HepG2 (cell line): ENCODE measurements around the gene SLC13A5. TPM values are rescaled to one million over a fixed set of nuclear protein-coding genes. Genes with fewer than 3 reads are reported as not detected.

ENCODE experiments used
- ATAC-seq: fragments of 200-7000 bp; cut with Tn5 transposase; 3 replicates; pipeline ENCODE4 v1.9.1; 2020; ENCODE audit warnings: mild to moderate bottlenecking, moderate library complexity
- BruUV-seq: library from RNA; stranded (reverse); fragments of 400-500 nt; replicated peaks from 2 replicates; lab custom pipeline; 2021; lab: Mats Ljungman, UMichigan
- CTCF ChIA-PET: fragments of 300-600 bp; formaldehyde crosslinking; extraction: SDS; loops from one replicate; lab custom pipeline; 2021; ENCODE audit warnings: low total read pairs, inconsistent platforms, low intra/inter-chr PET ratio; lab: Yijun Ruan, JAX
- POLR2A ChIA-PET: fragments of 350-600 bp; sonication (Branson Sonifier 250); formaldehyde crosslinking; loops from one replicate; lab custom pipeline; 2020; ENCODE audit warnings: antibody characterized with exemption, inconsistent platforms; lab: Yijun Ruan, JAX
- DNase-seq: peaks from one replicate; pipeline ENCODE4 v3.0.0-alpha.2; 2015; ENCODE audit warnings: low spot score
- FAIRE-seq: peaks from 3 replicates; lab custom pipeline; 2011; peaks lifted over from hg19 to GRCh38; lab: Jason Lieb, UNC
- H2AFZ ChIP-seq: one replicate; pipeline ENCODE4 v1.6.1; 2011; ENCODE audit warnings: low read length, inconsistent platforms
- H3K27ac ChIP-seq: fragments of 300-600 bp; 3 replicates; pipeline ENCODE4 v1.8.0; 2011; ENCODE audit warnings: mixed run types, mild to moderate bottlenecking, mixed read lengths, low read length, inconsistent platforms; ENCODE audit not compliant: insufficient read depth; ENCODE audit errors: extremely low read length
- H3K27me3 ChIP-seq, 2 experiments: fragments of 200-600 bp in 1 of 2; 2 replicates in 1 of 2; 3 replicates in 1 of 2; pipeline versions ENCODE4 v1.6.0 to v1.8.0; 2011; ENCODE audit warnings: low read length in 2 of 2, mild to moderate bottlenecking in 2 of 2, moderate library complexity in 2 of 2, inconsistent platforms in 1 of 2; ENCODE audit not compliant: insufficient read depth in 2 of 2, control insufficient read depth in 1 of 2
- H3K36me3 ChIP-seq, 2 experiments: fragments of 200-600 bp in 1 of 2; replicated peaks in 1 of 2; 2 replicates in 1 of 2; 3 replicates in 1 of 2; pipeline versions ENCODE4 v1.5.1 to v1.8.0; 2011; ENCODE audit warnings: low read length in 2 of 2, inconsistent platforms in 1 of 2; ENCODE audit not compliant: insufficient read depth in 2 of 2, control insufficient read depth in 1 of 2
- H3K4me1 ChIP-seq: 2 replicates; pipeline ENCODE4 v1.5.1; 2012; ENCODE audit warnings: low read length, inconsistent platforms; ENCODE audit not compliant: insufficient read depth
- H3K4me2 ChIP-seq: 2 replicates; pipeline ENCODE4 v1.6.0; 2011; ENCODE audit warnings: low read depth, low read length, inconsistent platforms
- H3K4me3 ChIP-seq, 3 experiments: fragments of 200-600 bp in 1 of 3; sonication (generic), shearing (Covaris generic) in 1 of 3; replicated peaks in 1 of 3; 2 replicates each; pipeline ENCODE4 v1.5.1; 2011 to 2016; ENCODE audit warnings: low read length in 3 of 3, inconsistent platforms in 2 of 3, low read depth in 2 of 3, mild to moderate bottlenecking in 2 of 3, control low read depth in 1 of 3, mixed read lengths in 1 of 3; ENCODE audit not compliant: insufficient read depth in 1 of 3
- H3K79me2 ChIP-seq: one replicate; pipeline ENCODE4 v1.6.1; 2011; ENCODE audit warnings: low read length, inconsistent platforms; ENCODE audit not compliant: insufficient read depth
- H3K9ac ChIP-seq: 2 replicates; pipeline ENCODE4 v1.6.0; 2011; ENCODE audit warnings: mild to moderate bottlenecking, low read depth, low read length, inconsistent platforms; ENCODE audit not compliant: insufficient read depth
- H3K9me3 ChIP-seq: 2 replicates; pipeline ENCODE4 v1.5.1; 2012; ENCODE audit warnings: mild to moderate bottlenecking, low read length
- H4K20me1 ChIP-seq: 2 replicates; pipeline ENCODE4 v1.6.0; 2011; ENCODE audit warnings: inconsistent platforms, mild to moderate bottlenecking, low read length, moderate library complexity; ENCODE audit not compliant: insufficient read depth
- CEBPZ ChIP-seq: IDR thresholded peaks from 2 replicates; pipeline ENCODE4 v1.6.1; 2012; ENCODE audit warnings: low read length, improper control_type of control experiment
- EZH2 ChIP-seq: conservative IDR thresholded peaks from 2 replicates; pipeline ENCODE4 v1.6.1; 2012; ENCODE audit warnings: mild to moderate bottlenecking, low read depth, low read length, moderate library complexity
- GATAD1 ChIP-seq: IDR thresholded peaks from 2 replicates; pipeline ENCODE4 v1.6.1; 2016; ENCODE audit warnings: missing genetic modification reagents, missing compliant biosample characterization
- HES4 ChIP-seq: sonication (generic); formaldehyde crosslinking; IDR thresholded peaks from 2 replicates; pipeline ENCODE4 v1.9.0; 2021; ENCODE audit warnings: mild to moderate bottlenecking, missing genetic modification reagents, borderline replicate concordance
- HNF4G ChIP-seq, 2 experiments: sonication (generic) in 1 of 2; formaldehyde crosslinking in 1 of 2; IDR thresholded peaks; 2 replicates each; pipeline versions ENCODE4 v1.4.0 to v1.6.1; 2011 to 2020; ENCODE audit warnings: borderline replicate concordance in 2 of 2, low read depth in 2 of 2, mild to moderate bottlenecking in 2 of 2, low read length in 1 of 2, missing genetic modification reagents in 1 of 2, moderate library complexity in 1 of 2
- MATR3 ChIP-seq: sonication (generic); formaldehyde crosslinking; IDR thresholded peaks from 2 replicates; pipeline ENCODE4 v1.4.0; 2020; ENCODE audit warnings: missing genetic modification reagents
- MIXL1 ChIP-seq: IDR thresholded peaks from 2 replicates; pipeline ENCODE4 v1.6.1; 2016
- POGZ ChIP-seq: sonication (generic); formaldehyde crosslinking; IDR thresholded peaks from 2 replicates; pipeline ENCODE4 v1.4.0; 2020; ENCODE audit warnings: mild to moderate bottlenecking, missing genetic modification reagents
- RBFOX2 ChIP-seq: fragments of 200-400 bp; formaldehyde crosslinking; IDR thresholded peaks from 2 replicates; pipeline ENCODE4 v1.6.1; 2017; ENCODE audit warnings: low read depth, mild to moderate bottlenecking, low read length
- ZBTB34 ChIP-seq: sonication (generic); formaldehyde crosslinking; IDR thresholded peaks from 2 replicates; pipeline ENCODE4 v1.8.0; 2022; ENCODE audit warnings: mild to moderate bottlenecking, missing genetic modification reagents
- ZNF562 ChIP-seq: sonication (generic); formaldehyde crosslinking; IDR thresholded peaks from 2 replicates; pipeline ENCODE4 v1.8.0; 2022; ENCODE audit warnings: missing genetic modification reagents, borderline replicate concordance
- ZNF563 ChIP-seq: sonication (generic); formaldehyde crosslinking; IDR thresholded peaks from 2 replicates; pipeline ENCODE4 v1.8.0; 2022; ENCODE audit warnings: mild to moderate bottlenecking, moderate library complexity, missing genetic modification reagents
- ZNF703 ChIP-seq: sonication (generic); formaldehyde crosslinking; IDR thresholded peaks from 2 replicates; pipeline ENCODE4 v1.5.1; 2020; ENCODE audit warnings: missing genetic modification reagents, mild to moderate bottlenecking, moderate library complexity, borderline replicate concordance
- WGBS: methylation state at CpG from one replicate; pipeline ENCODE4 v1.1.6; 2017; ENCODE audit warnings: low lambda C conversion rate; 5-methylcytosine and 5-hydroxymethylcytosine counted together
- in situ Hi-C: cut with HindIII; loops from 2 replicates; pipeline ENCODE4 v1.10.0; 2017; ENCODE audit warnings: low pct_unique_long_range_greater_than_20kb; ENCODE audit not compliant: extremely low pct_ligation_motif_present
- intact Hi-C: fragments of 100-400 bp; cut with micrococcal nuclease; formaldehyde crosslinking; loops from one replicate; pipeline ENCODE4 v1.10.0; 2022; ENCODE audit not compliant: unreplicated experiment
- polyA plus RNA-seq, 8 experiments: library from polyadenylated mRNA; depleted of rRNA in 3 of 8; stranded (reverse) in 7 of 8; unstranded in 1 of 8; fragments of >200 nt; fragmentation: Illumina TruSeq in 4 of 8; extraction: Trizol in 4 of 8; gene quantifications; 2 replicates each; pipeline versions ENCODE4 v1.2.1 to v1.2.3, GENCODE V29; 2011 to 2016; ENCODE audit warnings: low read depth in 4 of 8, missing spikeins in 1 of 8, mixed read lengths in 1 of 8; ENCODE audit not compliant: insufficient read depth in 1 of 8
- total RNA-seq, 5 experiments: library from RNA; depleted of rRNA; stranded (reverse); fragments of >200 nt; fragmentation: Illumina TruSeq; extraction: Trizol; gene quantifications; 2 replicates each; pipeline ENCODE4 v1.2.3, GENCODE V29; 2016; ENCODE audit warnings: low read depth in 1 of 5
- TF ChIP-seq, protein P1 (sequence below): sonication (generic); formaldehyde crosslinking; IDR thresholded peaks from 2 replicates; pipeline ENCODE4 v1.4.0; 2020; ENCODE audit warnings: mild to moderate bottlenecking, missing genetic modification reagents

Gene SLC13A5
- total and polyA plus RNA-seq, 2 of the 13 experiments (the other 11 are each of a cell fraction or from before 2014, with no cell fraction given): 42.8 to 310 TPM

GRCh38 chr17:6639586-6640535 lies 73.3 kb downstream of the SLC13A5 start:
- DNase-seq: no peak
- peaks cover 29% of the 10 kb centered on the region for H3K4me1 ChIP-seq
- H3K36me3 ChIP-seq: peaks cover 0 to 7% of the 10 kb centered on the region in 2 experiments; a peak in 3 of 5 replicates
- H3K4me3 ChIP-seq: peak overlapping the region; percentile 77 to 85 (median 84)
- ChIA-PET POLR2A (interaction anchor here (1.0 to 1.8 kb wide), 2 partner anchors 11 to 42 kb away, joined by 3 to 6 read pairs; partner anchors contain the start of genes C17orf100 and MED31), CTCF (no interaction called here)
- no peaks in the 10 kb centered on the region for H3K9me3 ChIP-seq
- no peak overlapping the region for H2AFZ ChIP-seq
- peak overlapping the region; percentile 93 for H3K4me2 ChIP-seq
- H4K20me1 ChIP-seq: no peaks in the 10 kb centered on the region
- ATAC-seq: peak; percentile 72
- peak overlapping the region; percentile 95 for H3K27ac ChIP-seq
- peak overlapping the region; percentile 87 for H3K9ac ChIP-seq
- intact Hi-C loops (loop anchor here (2.0 kb wide), 1 partner anchor 167 kb away; no protein-coding TSS in a partner anchor), in situ Hi-C loops (loop anchor here (5.0 kb wide), 1 partner anchor 168 kb away; no protein-coding TSS in a partner anchor)
- H3K79me2 ChIP-seq: peaks cover 35% of the 10 kb centered on the region
- 0% methylated on average over 7 of the region's 67 CpGs for WGBS
- no TSS peak for BruUV-seq
- no peaks in the 10 kb centered on the region for H3K27me3 ChIP-seq
- FAIRE-seq: no peak
- TF ChIP-seq ZBTB34 (CRISPR knock-in tag) (no peak), EZH2 (no peak), GATAD1 (CRISPR knock-in tag) (no peak), MATR3 (CRISPR knock-in tag) (no peak), RBFOX2 (0 out of 2 replicates have a peak, but pooled peaks have one; percentile 27), POGZ (CRISPR knock-in tag) (no peak), CEBPZ (no peak), HES4 (CRISPR knock-in tag) (no peak), MIXL1 (CRISPR knock-in tag) (no peak), ZNF563 (CRISPR knock-in tag) (peak; percentile 58; the same call in 1 of the 2 replicates), HNF4G (IDR thresholded peaks at IDR 0.05; ENCODE audit: borderline replicate concordance, low read depth, low read length) (no peak), HNF4G (CRISPR knock-in tag; IDR thresholded peaks at IDR 0.05; ENCODE audit: borderline replicate concordance, low read depth) (no peak), ZNF703 (CRISPR knock-in tag) (no peak), ZNF562 (CRISPR knock-in tag) (no peak)
- TF ChIP-seq, protein P1, sequence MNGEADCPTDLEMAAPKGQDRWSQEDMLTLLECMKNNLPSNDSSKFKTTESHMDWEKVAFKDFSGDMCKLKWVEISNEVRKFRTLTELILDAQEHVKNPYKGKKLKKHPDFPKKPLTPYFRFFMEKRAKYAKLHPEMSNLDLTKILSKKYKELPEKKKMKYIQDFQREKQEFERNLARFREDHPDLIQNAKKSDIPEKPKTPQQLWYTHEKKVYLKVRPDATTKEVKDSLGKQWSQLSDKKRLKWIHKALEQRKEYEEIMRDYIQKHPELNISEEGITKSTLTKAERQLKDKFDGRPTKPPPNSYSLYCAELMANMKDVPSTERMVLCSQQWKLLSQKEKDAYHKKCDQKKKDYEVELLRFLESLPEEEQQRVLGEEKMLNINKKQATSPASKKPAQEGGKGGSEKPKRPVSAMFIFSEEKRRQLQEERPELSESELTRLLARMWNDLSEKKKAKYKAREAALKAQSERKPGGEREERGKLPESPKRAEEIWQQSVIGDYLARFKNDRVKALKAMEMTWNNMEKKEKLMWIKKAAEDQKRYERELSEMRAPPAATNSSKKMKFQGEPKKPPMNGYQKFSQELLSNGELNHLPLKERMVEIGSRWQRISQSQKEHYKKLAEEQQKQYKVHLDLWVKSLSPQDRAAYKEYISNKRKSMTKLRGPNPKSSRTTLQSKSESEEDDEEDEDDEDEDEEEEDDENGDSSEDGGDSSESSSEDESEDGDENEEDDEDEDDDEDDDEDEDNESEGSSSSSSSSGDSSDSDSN (CRISPR knock-in tag): peak; percentile 60
